HEK293 (cell line): Measurements from ENCODE around the gene TTC34.

Experiments
- CTCF ChIA-PET: fragments of 350-600 bp; formaldehyde crosslinking; extraction: SDS; loops from one replicate; lab custom pipeline; 2021; ENCODE audit warnings: antibody characterized with exemption; lab: Yijun Ruan, JAX
- POLR2A ChIA-PET: fragments of 300-600 bp; formaldehyde crosslinking; extraction: SDS; loops from one replicate; lab custom pipeline; 2020; ENCODE audit warnings: antibody characterized with exemption, inconsistent platforms; lab: Yijun Ruan, JAX
- H3K27ac ChIP-seq: fragments of 200-500 bp; sonication (Bioruptor generic); 2 replicates; pipeline ENCODE4 v1.5.1; 2014; ENCODE audit warnings: low read depth, low read length, control low read depth, inconsistent platforms; ENCODE audit errors: extremely low read depth
- H3K36me3 ChIP-seq, 2 experiments: fragments of 200-500 bp in 1 of 2; sonication (Bioruptor generic) in 1 of 2; 1 replicate in 1 of 2; 2 replicates in 1 of 2; pipeline ENCODE4 v1.5.1; 2014 to 2017; ENCODE audit warnings: inconsistent platforms in 2 of 2, low read length in 2 of 2; ENCODE audit not compliant: control insufficient read depth in 2 of 2, insufficient read depth in 1 of 2
- H3K4me1 ChIP-seq: fragments of 200-500 bp; sonication (Bioruptor generic); 2 replicates; pipeline ENCODE4 v1.5.1; 2014; ENCODE audit warnings: mild to moderate bottlenecking, low read length, inconsistent platforms; ENCODE audit not compliant: control insufficient read depth, insufficient read depth
- H3K4me3 ChIP-seq: 2 replicates; pipeline ENCODE4 v1.5.1; 2011; ENCODE audit warnings: low read depth, mild to moderate bottlenecking, control low read depth, low read length, moderate library complexity
- H3K9me3 ChIP-seq: fragments of 200-500 bp; sonication (Bioruptor generic); 2 replicates; pipeline ENCODE4 v1.5.1; 2014; ENCODE audit warnings: low read depth, low read length, inconsistent platforms; ENCODE audit not compliant: control insufficient read depth, insufficient read depth
- BCL11B ChIP-seq: fragments of 450-650 bp; formaldehyde crosslinking; IDR thresholded peaks from 2 replicates; pipeline ENCODE4 v1.5.1; 2016; ENCODE audit warnings: low read depth, missing biosample characterization, missing genetic modification characterization
- GFI1B ChIP-seq: fragments of 450-650 bp; formaldehyde crosslinking; IDR thresholded peaks from 2 replicates; pipeline ENCODE4 v1.5.1; 2016; ENCODE audit warnings: missing biosample characterization, missing genetic modification characterization
- KLF1 ChIP-seq: fragments of 450-650 bp; formaldehyde crosslinking; IDR thresholded peaks from 2 replicates; pipeline ENCODE4 v1.5.1; 2016; ENCODE audit warnings: missing biosample characterization, missing genetic modification characterization
- MEIS1 ChIP-seq: sonication (generic); formaldehyde crosslinking; IDR thresholded peaks from 2 replicates; pipeline ENCODE4 v1.8.1; 2022; ENCODE audit warnings: missing genetic modification reagents, mild to moderate bottlenecking, borderline replicate concordance
- OVOL3 ChIP-seq: fragments of 450-650 bp; formaldehyde crosslinking; IDR thresholded peaks from 2 replicates; pipeline ENCODE4 v1.5.1; 2016; ENCODE audit warnings: missing biosample characterization, missing genetic modification characterization
- ZBTB1 ChIP-seq: fragments of 450-650 bp; formaldehyde crosslinking; IDR thresholded peaks from 2 replicates; pipeline ENCODE4 v1.5.1; 2016; ENCODE audit warnings: missing biosample characterization, missing genetic modification characterization
- ZBTB21 ChIP-seq: fragments of 450-650 bp; formaldehyde crosslinking; IDR thresholded peaks from 2 replicates; pipeline ENCODE4 v1.5.1; 2017; ENCODE audit warnings: missing biosample characterization, missing genetic modification characterization
- ZBTB48 ChIP-seq: fragments of 450-650 bp; formaldehyde crosslinking; IDR thresholded peaks from 2 replicates; pipeline ENCODE4 v1.5.1; 2016; ENCODE audit warnings: missing biosample characterization, missing genetic modification characterization
- ZNF10 ChIP-seq: fragments of 450-650 bp; formaldehyde crosslinking; IDR thresholded peaks from 2 replicates; pipeline ENCODE4 v1.5.1; 2017; ENCODE audit warnings: missing biosample characterization, missing genetic modification characterization
- ZNF112 ChIP-seq: fragments of 450-650 bp; formaldehyde crosslinking; IDR thresholded peaks from 2 replicates; pipeline ENCODE4 v1.5.0; 2017; ENCODE audit warnings: missing biosample characterization, missing genetic modification characterization
- ZNF133 ChIP-seq: fragments of 450-650 bp; formaldehyde crosslinking; IDR thresholded peaks from 2 replicates; pipeline ENCODE4 v1.5.1; 2016; ENCODE audit warnings: missing biosample characterization, missing genetic modification characterization
- ZNF202 ChIP-seq: fragments of 450-650 bp; formaldehyde crosslinking; IDR thresholded peaks from 2 replicates; pipeline ENCODE4 v1.5.1; 2016; ENCODE audit warnings: missing biosample characterization, missing genetic modification characterization, borderline replicate concordance
- ZNF23 ChIP-seq: fragments of 450-650 bp; formaldehyde crosslinking; IDR thresholded peaks from 2 replicates; pipeline ENCODE4 v1.5.1; 2016; ENCODE audit warnings: missing biosample characterization, missing genetic modification characterization, borderline replicate concordance
- ZNF501 ChIP-seq: fragments of 450-650 bp; formaldehyde crosslinking; IDR thresholded peaks from 2 replicates; pipeline ENCODE4 v1.5.1; 2016; ENCODE audit warnings: missing biosample characterization, missing genetic modification characterization
- ZNF558 ChIP-seq: fragments of 450-650 bp; formaldehyde crosslinking; IDR thresholded peaks from 2 replicates; pipeline ENCODE4 v1.5.1; 2016; ENCODE audit warnings: missing biosample characterization, missing genetic modification characterization
- ZNF571 ChIP-seq: fragments of 450-650 bp; formaldehyde crosslinking; IDR thresholded peaks from 2 replicates; pipeline ENCODE4 v1.5.0; 2017; ENCODE audit warnings: missing biosample characterization, missing genetic modification characterization
- ZNF626 ChIP-seq: fragments of 450-650 bp; sonication (Bioruptor Pico); formaldehyde crosslinking; IDR thresholded peaks from 2 replicates; pipeline ENCODE4 v1.5.1; 2018; ENCODE audit warnings: missing biosample characterization, missing genetic modification characterization, inconsistent platforms
- ZNF658 ChIP-seq: fragments of 450-650 bp; formaldehyde crosslinking; IDR thresholded peaks from 2 replicates; pipeline ENCODE4; 2016; ENCODE audit warnings: missing biosample characterization, missing genetic modification characterization
- ZNF76 ChIP-seq: fragments of 450-650 bp; formaldehyde crosslinking; IDR thresholded peaks from 2 replicates; pipeline ENCODE4; 2016; ENCODE audit warnings: low read depth, missing biosample characterization, missing genetic modification characterization, borderline replicate concordance
- ZXDB ChIP-seq: fragments of 450-650 bp; formaldehyde crosslinking; IDR thresholded peaks from 2 replicates; pipeline ENCODE4 v1.5.1; 2016; ENCODE audit warnings: missing biosample characterization, missing genetic modification characterization
- TF ChIP-seq, protein P1 (sequence below): fragments of 450-650 bp; formaldehyde crosslinking; IDR thresholded peaks from 2 replicates; pipeline ENCODE4 v1.5.1; 2016; ENCODE audit warnings: missing biosample characterization, missing genetic modification characterization

TTC34 gene

DNA sequence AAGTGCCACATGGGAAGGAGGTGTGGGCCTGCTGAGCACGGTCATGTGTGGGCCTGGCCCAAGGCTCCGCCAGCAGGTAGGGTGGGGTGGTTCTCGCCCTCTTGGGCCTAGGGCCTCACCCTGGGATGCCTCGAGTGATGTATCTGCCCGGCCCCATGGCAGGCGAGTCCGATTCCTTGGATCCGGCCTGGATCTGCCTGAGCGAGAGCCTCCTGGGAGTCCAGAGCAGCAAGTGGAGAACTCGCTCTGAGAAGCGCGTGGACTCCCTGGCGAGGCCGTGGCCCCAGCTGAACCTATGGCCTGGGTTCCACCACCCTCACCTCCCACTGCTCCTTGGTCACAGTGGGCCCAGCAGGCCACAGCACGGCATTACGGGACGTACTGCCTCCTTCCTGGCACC lies 8.2 kb upstream of the TTC34 start:
- POLR2A ChIA-PET = no interaction called here
- CTCF ChIA-PET = no interaction called here
- TF ChIP-seq ZNF10 (tag by site-specific recombination) (no peak), ZNF112 (no peak), ZNF626 (no peak), ZBTB1 (no peak), ZNF558 (tag by site-specific recombination) (no peak), ZNF571 (tag by site-specific recombination) (no peak), OVOL3 (tag by site-specific recombination) (no peak), ZXDB (tag by site-specific recombination) (no peak), ZNF76 (no peak)
- Histone ChIP-seq H3K4me1 (no peaks in the 10 kb centered on the region), H3K36me3 (no peaks in the 10 kb centered on the region), H3K4me3 (no peak overlapping the region), H3K27ac (no peak overlapping the region), H3K9me3 (no peaks in the 10 kb centered on the region)

- Histone ChIP-seq H3K36me3 (no peaks in the 10 kb centered on the region), H3K4me3 (no peak overlapping the region), H3K27ac (no peak overlapping the region), H3K4me1 (no peaks in the 10 kb centered on the region), H3K9me3 (no peaks in the 10 kb centered on the region)
- TF ChIP-seq MEIS1 (CRISPR knock-in tag) = no peak
- POLR2A ChIA-PET = interaction anchor here (0.5 to 0.6 kb wide), 2 partner anchors 35 to 488 kb away, joined by 6 to 7 read pairs; no protein-coding TSS in a partner anchor
- CTCF ChIA-PET = interaction anchor here (0.5 kb wide), 1 partner anchor 223 kb away, joined by 3 read pairs; no protein-coding TSS in a partner anchor
Measured at GRCh38 chr1:2808831-2809605, 7.5 kb upstream of the TTC34 start.

GRCh38 chr1:2808386-2808705 lies 6.9 kb upstream of the TTC34 start:
- ChIA-PET CTCF (interaction anchor here (0.5 kb wide), 1 partner anchor 222 kb away, joined by 3 read pairs; no protein-coding TSS in a partner anchor), POLR2A (interaction anchor here (0.6 kb wide), 1 partner anchor 36 kb away, joined by 6 read pairs; no protein-coding TSS in a partner anchor)
- Histone ChIP-seq H3K9me3 (no peaks in the 10 kb centered on the region), H3K36me3 (no peaks in the 10 kb centered on the region), H3K4me3 (no peak overlapping the region), H3K4me1 (no peaks in the 10 kb centered on the region), H3K27ac (no peak overlapping the region)
- TF ChIP-seq KLF1 (no peak), ZNF658 (tag by site-specific recombination) (no peak), BCL11B (tag by site-specific recombination) (no peak), ZNF202 (tag by site-specific recombination) (no peak)

- no peak overlapping the region for H3K4me3 ChIP-seq
- no peaks in the 10 kb centered on the region for H3K9me3 ChIP-seq
- no peaks in the 10 kb centered on the region for H3K36me3 ChIP-seq
- H3K4me1 ChIP-seq = no peaks in the 10 kb centered on the region
- TF ChIP-seq GFI1B (tag by site-specific recombination) (no peak), ZNF658 (tag by site-specific recombination) (no peak), ZBTB48 (no peak), ZNF133 (tag by site-specific recombination) (no peak), ZNF23 (tag by site-specific recombination) (no peak), ZNF501 (tag by site-specific recombination) (no peak), ZBTB21 (no peak)
- TF ChIP-seq, protein P1, sequence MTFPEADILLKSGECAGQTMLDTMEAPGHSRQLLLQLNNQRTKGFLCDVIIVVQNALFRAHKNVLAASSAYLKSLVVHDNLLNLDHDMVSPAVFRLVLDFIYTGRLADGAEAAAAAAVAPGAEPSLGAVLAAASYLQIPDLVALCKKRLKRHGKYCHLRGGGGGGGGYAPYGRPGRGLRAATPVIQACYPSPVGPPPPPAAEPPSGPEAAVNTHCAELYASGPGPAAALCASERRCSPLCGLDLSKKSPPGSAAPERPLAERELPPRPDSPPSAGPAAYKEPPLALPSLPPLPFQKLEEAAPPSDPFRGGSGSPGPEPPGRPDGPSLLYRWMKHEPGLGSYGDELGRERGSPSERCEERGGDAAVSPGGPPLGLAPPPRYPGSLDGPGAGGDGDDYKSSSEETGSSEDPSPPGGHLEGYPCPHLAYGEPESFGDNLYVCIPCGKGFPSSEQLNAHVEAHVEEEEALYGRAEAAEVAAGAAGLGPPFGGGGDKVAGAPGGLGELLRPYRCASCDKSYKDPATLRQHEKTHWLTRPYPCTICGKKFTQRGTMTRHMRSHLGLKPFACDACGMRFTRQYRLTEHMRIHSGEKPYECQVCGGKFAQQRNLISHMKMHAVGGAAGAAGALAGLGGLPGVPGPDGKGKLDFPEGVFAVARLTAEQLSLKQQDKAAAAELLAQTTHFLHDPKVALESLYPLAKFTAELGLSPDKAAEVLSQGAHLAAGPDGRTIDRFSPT (tag by site-specific recombination) = no peak
- H3K27ac ChIP-seq = no peak overlapping the region
- CTCF ChIA-PET = no interaction called here
- POLR2A ChIA-PET = no interaction called here
Measured at GRCh38 chr1:2807678-2808385, 6.3 kb upstream of the TTC34 start.
